Activated T-helper 2 cell treated with anti-CD3 and anti-CD28 coated beads, Interferon-gamma antibody, Interleukin-2, Interleukin-4, amounts not matched to agents 10 μg/mL and 5 μg/mL and 100 μg/mL, durations not matched to agents 14 hours and 24 hours and 36 hours (primary cell): ENCODE measurements around the gene PSMG3. TPM values are rescaled to one million over a fixed set of nuclear protein-coding genes. Genes with fewer than 3 reads are reported as not detected.

Experiments
- DNase-seq: peaks from one replicate; pipeline ENCODE4 v3.0.0; 2021; ENCODE audit warnings: low spot score
- H3K27ac Mint-ChIP-seq: one replicate; pipeline ENCODE4 v1.8.0; 2021; ENCODE audit warnings: mixed read lengths
- H3K27me3 Mint-ChIP-seq: one replicate; pipeline ENCODE4 v1.8.0; 2021; ENCODE audit warnings: low read depth, mixed read lengths
- H3K36me3 Mint-ChIP-seq: one replicate; pipeline ENCODE4 v1.8.0; 2021; ENCODE audit warnings: low read depth, mixed read lengths
- H3K4me1 Mint-ChIP-seq: one replicate; pipeline ENCODE4 v1.8.0; 2021; ENCODE audit warnings: low read depth, mixed read lengths
- H3K4me3 Mint-ChIP-seq: one replicate; pipeline ENCODE4 v1.8.0; 2021; ENCODE audit warnings: low read depth, mild to moderate bottlenecking, moderate library complexity, mixed read lengths
- H3K9me3 Mint-ChIP-seq: one replicate; pipeline ENCODE4 v1.8.0; 2021; ENCODE audit warnings: mixed read lengths
- intact Hi-C: fragments of 100-400 bp; cut with micrococcal nuclease; formaldehyde crosslinking; loops from one replicate; pipeline ENCODE4 v1.15.1; 2023
- total RNA-seq: library from RNA; stranded (reverse); gene quantifications from 2 replicates; pipeline ENCODE4 v1.2.3, GENCODE V29; 2022

PSMG3 gene
- total RNA-seq, 1 donor from 2014 or later: 44.5 TPM

GRCh38 chr7:1539882-1540775, 29.7 kb downstream of the PSMG3 start:
- H3K36me3 Mint-ChIP-seq: peaks cover 14% of the 10 kb centered on the region
- no peak overlapping the region for H3K27ac Mint-ChIP-seq
- intact Hi-C loops: no loop called here

GRCh38 chr7:1539181-1539881, 30.5 kb downstream of the PSMG3 start:
- no peak overlapping the region for H3K27ac Mint-ChIP-seq

More at GRCh38 chr7:1539882-1540775, 29.7 kb downstream of the PSMG3 start:
- peaks cover 2% of the 10 kb centered on the region for H3K4me1 Mint-ChIP-seq
- no peak overlapping the region for H3K4me3 Mint-ChIP-seq
- DNase-seq: no peak
- no peaks in the 10 kb centered on the region for H3K9me3 Mint-ChIP-seq
- H3K27me3 Mint-ChIP-seq: no peaks in the 10 kb centered on the region

GRCh38 chr7:1538544-1539180, 31.2 kb downstream of the PSMG3 start:
- H3K4me1 Mint-ChIP-seq: peaks cover 4% of the 10 kb centered on the region
- H3K36me3 Mint-ChIP-seq: peaks cover 14% of the 10 kb centered on the region
- H3K27me3 Mint-ChIP-seq: no peaks in the 10 kb centered on the region
- H3K9me3 Mint-ChIP-seq: no peaks in the 10 kb centered on the region
- intact Hi-C loops: no loop called here
- no peak overlapping the region for H3K27ac Mint-ChIP-seq
- no peak overlapping the region for H3K4me3 Mint-ChIP-seq
- no peak for DNase-seq

More at GRCh38 chr7:1539181-1539881, 30.5 kb downstream of the PSMG3 start:
- Mint-ChIP-seq H3K4me1 (peaks cover 2% of the 10 kb centered on the region), H3K4me3 (no peak overlapping the region), H3K36me3 (peaks cover 14% of the 10 kb centered on the region), H3K9me3 (no peaks in the 10 kb centered on the region), H3K27me3 (no peaks in the 10 kb centered on the region)
- DNase-seq: no peak
- intact Hi-C loops: no loop called here

- Mint-ChIP-seq H3K9me3 (no peaks in the 10 kb centered on the region), H3K36me3 (peaks cover 14% of the 10 kb centered on the region), H3K4me3 (no peak overlapping the region), H3K4me1 (peaks cover 12% of the 10 kb centered on the region), H3K27ac (no peak overlapping the region), H3K27me3 (no peaks in the 10 kb centered on the region)
- DNase-seq: no peak
- intact Hi-C loops: no loop called here
Observed at GRCh38 chr7:1537535-1538412, 32.1 kb downstream of the PSMG3 start.

- H3K4me1 Mint-ChIP-seq: peaks cover 18% of the 10 kb centered on the region
- no peak for DNase-seq
- H3K36me3 Mint-ChIP-seq: peaks cover 13% of the 10 kb centered on the region
- H3K9me3 Mint-ChIP-seq: no peaks in the 10 kb centered on the region
- no peak overlapping the region for H3K27ac Mint-ChIP-seq
- no peak overlapping the region for H3K4me3 Mint-ChIP-seq
- no peaks in the 10 kb centered on the region for H3K27me3 Mint-ChIP-seq
- intact Hi-C loops: no loop called here
Observed at GRCh38 chr7:1536743-1537534, 32.9 kb downstream of the PSMG3 start.

GRCh38 chr7:1536455-1536742, 33.4 kb downstream of the PSMG3 start:
- DNase-seq: no peak
- intact Hi-C loops: no loop called here
- no peaks in the 10 kb centered on the region for H3K9me3 Mint-ChIP-seq
- peaks cover 11% of the 10 kb centered on the region for H3K36me3 Mint-ChIP-seq
- no peaks in the 10 kb centered on the region for H3K27me3 Mint-ChIP-seq
- no peak overlapping the region for H3K4me3 Mint-ChIP-seq
- H3K27ac Mint-ChIP-seq: no peak overlapping the region
- H3K4me1 Mint-ChIP-seq: peaks cover 23% of the 10 kb centered on the region

GRCh38 chr7:1535701-1536454, 34.0 kb downstream of the PSMG3 start:
- no peak overlapping the region for H3K4me3 Mint-ChIP-seq
- intact Hi-C loops: no loop called here
- peaks cover 23% of the 10 kb centered on the region for H3K4me1 Mint-ChIP-seq
- peaks cover 8% of the 10 kb centered on the region for H3K36me3 Mint-ChIP-seq
- DNase-seq: no peak
- no peaks in the 10 kb centered on the region for H3K27me3 Mint-ChIP-seq
- no peak overlapping the region for H3K27ac Mint-ChIP-seq
- H3K9me3 Mint-ChIP-seq: no peaks in the 10 kb centered on the region

- intact Hi-C loops: no loop called here
- no peak for DNase-seq
- peaks cover 6% of the 10 kb centered on the region for H3K36me3 Mint-ChIP-seq
- H3K4me1 Mint-ChIP-seq: peaks cover 23% of the 10 kb centered on the region
- no peaks in the 10 kb centered on the region for H3K9me3 Mint-ChIP-seq
- no peak overlapping the region for H3K27ac Mint-ChIP-seq
- H3K27me3 Mint-ChIP-seq: no peaks in the 10 kb centered on the region
- no peak overlapping the region for H3K4me3 Mint-ChIP-seq
Observed at GRCh38 chr7:1535100-1535458, 34.8 kb downstream of the PSMG3 start.

GRCh38 chr7:1534330-1535099, 35.3 kb downstream of the PSMG3 start:
- no peak overlapping the region for H3K27ac Mint-ChIP-seq

GRCh38 chr7:1533547-1534329, 36.1 kb downstream of the PSMG3 start:
- peaks cover 23% of the 10 kb centered on the region for H3K4me1 Mint-ChIP-seq
- peak overlapping the region; percentile 87 for H3K27ac Mint-ChIP-seq
- H3K9me3 Mint-ChIP-seq: no peaks in the 10 kb centered on the region
- peaks cover 3% of the 10 kb centered on the region for H3K36me3 Mint-ChIP-seq
- H3K27me3 Mint-ChIP-seq: no peaks in the 10 kb centered on the region
- no peak for DNase-seq
- intact Hi-C loops: loop anchor here (1.0 to 2.0 kb wide), 2 partner anchors 29 to 35 kb away; partner anchors contain the start of gene INTS1
- peak overlapping the region; percentile 88 for H3K4me3 Mint-ChIP-seq

More at GRCh38 chr7:1534330-1535099, 35.3 kb downstream of the PSMG3 start:
- no peak for DNase-seq
- Mint-ChIP-seq H3K4me3 (no peak overlapping the region), H3K9me3 (no peaks in the 10 kb centered on the region), H3K27me3 (no peaks in the 10 kb centered on the region), H3K4me1 (peaks cover 23% of the 10 kb centered on the region), H3K36me3 (peaks cover 3% of the 10 kb centered on the region)
- intact Hi-C loops: no loop called here
